HCT116 (cell line): Measurements from ENCODE around the gene MAP3K12. TPM values are rescaled to one million over a fixed set of nuclear protein-coding genes. Genes with fewer than 3 reads are reported as not detected.

Source experiments
- ATAC-seq: fragments of 200-7000 bp; cut with Tn5 transposase; 2 replicates; pipeline ENCODE4 v1.9.1; 2020; ENCODE audit warnings: mild to moderate bottlenecking, moderate library complexity
- BruUV-seq: library from RNA; stranded (reverse); fragments of 400-500 nt; replicated peaks from 2 replicates; lab custom pipeline; 2021; lab: Mats Ljungman, UMichigan
- CTCF ChIA-PET: fragments of 300-600 bp; sonication (Branson Sonifier 250); formaldehyde crosslinking; loops from one replicate; lab custom pipeline; 2021; ENCODE audit warnings: antibody characterized with exemption; lab: Charles Lee
- POLR2A ChIA-PET: fragments of 300-600, 350-600 bp; sonication (Branson Sonifier 250); formaldehyde crosslinking; loops from one replicate; lab custom pipeline; 2021; ENCODE audit warnings: antibody characterized with exemption; lab: Charles Lee
- RAD21 ChIA-PET, 2 experiments: fragments of 300-600 bp; sonication (Branson Sonifier 250); formaldehyde crosslinking; loops; one replicate each; lab custom pipeline; 2023; ENCODE audit warnings: low total read pairs in 2 of 2; ENCODE audit not compliant: uncharacterized antibody in 2 of 2, unreplicated experiment in 2 of 2, low non-redundant PET in 1 of 2; lab: Charles Lee
- DNase-seq: peaks from one replicate; pipeline ENCODE4 v3.0.0-alpha.2; 2010; ENCODE audit warnings: low read depth, low spot score
- H2AFZ ChIP-seq: fragments of 200-600 bp; shearing (Covaris generic), sonication (generic); 2 replicates; pipeline ENCODE4 v1.6.1; 2017; ENCODE audit warnings: low read depth, mixed run types, mixed read lengths, antibody characterized with exemption, low read length; ENCODE audit not compliant: poor library complexity, severe bottlenecking
- H3K27ac ChIP-seq: 2 replicates; pipeline ENCODE4 v1.5.1; 2012; ENCODE audit warnings: low read depth, low read length
- H3K27me3 ChIP-seq: fragments of 200-600 bp; sonication (generic); 2 replicates; pipeline ENCODE4 v1.6.1; 2016; ENCODE audit warnings: mixed run types, low read length, mixed read lengths; ENCODE audit not compliant: insufficient read depth
- H3K36me3 ChIP-seq, 2 experiments: fragments of 200-500 bp in 1 of 2; fragments of 200-600 bp in 1 of 2; sonication (Bioruptor generic) in 1 of 2; sonication (generic) in 1 of 2; 2 replicates each; pipeline versions ENCODE4 v1.5.1 to v1.6.1; 2014 to 2016; ENCODE audit warnings: low read length in 2 of 2, inconsistent platforms in 1 of 2, mixed read lengths in 1 of 2, mixed run types in 1 of 2; ENCODE audit not compliant: insufficient read depth in 2 of 2, control insufficient read depth in 1 of 2
- H3K4me1 ChIP-seq, 2 experiments: fragments of 200-600 bp in 1 of 2; sonication (generic) in 1 of 2; 2 replicates each; pipeline versions ENCODE4 v1.5.1 to v1.6.1; 2012 to 2017; ENCODE audit warnings: low read length in 2 of 2, inconsistent platforms in 1 of 2, mild to moderate bottlenecking in 1 of 2, mixed read lengths in 1 of 2, mixed run types in 1 of 2, moderate library complexity in 1 of 2; ENCODE audit not compliant: insufficient read depth in 2 of 2, control insufficient read depth in 1 of 2
- H3K4me2 ChIP-seq: fragments of 200-600 bp; sonication (generic); 2 replicates; pipeline ENCODE4 v1.6.1; 2017; ENCODE audit warnings: mixed run types, low read length, mixed read lengths
- H3K4me3 ChIP-seq, 2 experiments: fragments of 200-600 bp in 1 of 2; sonication (generic) in 1 of 2; replicated peaks in 1 of 2; 2 replicates each; pipeline ENCODE4 v1.5.1; 2011 to 2016; ENCODE audit warnings: low read length in 2 of 2, control low read depth in 1 of 2, low read depth in 1 of 2, mild to moderate bottlenecking in 1 of 2, mixed read lengths in 1 of 2, mixed run types in 1 of 2
- H3K79me2 ChIP-seq: fragments of 200-600 bp; sonication (generic); 2 replicates; pipeline ENCODE4 v1.6.1; 2017; ENCODE audit warnings: mild to moderate bottlenecking, mixed run types, low read length, moderate library complexity, mixed read lengths; ENCODE audit not compliant: insufficient read depth
- H3K9ac ChIP-seq: fragments of 200-600 bp; sonication (generic); 2 replicates; pipeline ENCODE4 v1.6.1; 2016; ENCODE audit warnings: low read length, mixed read lengths
- H3K9me2 ChIP-seq: fragments of 200-600 bp; sonication (generic), shearing (Covaris generic); 2 replicates; pipeline ENCODE4 v1.6.1; 2017; ENCODE audit warnings: mixed run types, mild to moderate bottlenecking, moderate library complexity; ENCODE audit not compliant: insufficient read depth
- H3K9me3 ChIP-seq, 2 experiments: fragments of 200-500 bp in 1 of 2; fragments of 200-600 bp in 1 of 2; sonication (Bioruptor generic) in 1 of 2; sonication (generic) in 1 of 2; 2 replicates each; pipeline ENCODE4 v1.6.1; 2014 to 2017; ENCODE audit warnings: low read length in 2 of 2, mixed read lengths in 2 of 2, inconsistent platforms in 1 of 2, low read depth in 1 of 2, mild to moderate bottlenecking in 1 of 2, mixed run types in 1 of 2, moderate library complexity in 1 of 2; ENCODE audit not compliant: control insufficient read depth in 1 of 2, insufficient read depth in 1 of 2
- H4K20me1 ChIP-seq: fragments of 200-600 bp; sonication (generic), shearing (Covaris generic); 2 replicates; pipeline ENCODE4 v1.6.1; 2017; ENCODE audit warnings: mixed run types, mild to moderate bottlenecking, moderate library complexity; ENCODE audit not compliant: insufficient read depth
- EGR1 ChIP-seq: IDR thresholded peaks from 2 replicates; pipeline ENCODE4 v1.6.1; 2012; ENCODE audit warnings: low read depth
- REST ChIP-seq: IDR thresholded peaks from 2 replicates; pipeline ENCODE4 v1.6.1; 2012; ENCODE audit warnings: low read depth
- intact Hi-C: fragments of 100-400 bp; cut with micrococcal nuclease; formaldehyde crosslinking; loops from 2 replicates; pipeline ENCODE4 v1.10.0; 2022
- total RNA-seq: library from RNA; stranded (reverse); gene quantifications from one replicate; pipeline ENCODE4 v1.2.1, GENCODE V29; 2021; ENCODE audit not compliant: unreplicated experiment

MAP3K12 gene
- total RNA-seq, 1 experiment from 2014 or later, result 16.3 TPM

- intact Hi-C loops, result no loop called here
- CTCF ChIA-PET, result no interaction called here
Measured at GRCh38 chr12:53505555-53506449, 6.5 kb upstream of the MAP3K12 start.

More at GRCh38 chr12:53505555-53506449, 6.5 kb upstream of the MAP3K12 start:
- Histone ChIP-seq H3K9me3 (no peaks in the 10 kb centered on the region), H3K79me2 (peaks cover 16% of the 10 kb centered on the region), H4K20me1 (no peaks in the 10 kb centered on the region), H3K4me2 (no peak overlapping the region), H3K27me3 (no peaks in the 10 kb centered on the region), H3K9ac (no peak overlapping the region), H3K4me3 (no peak overlapping the region), H3K9me2 (no peaks in the 10 kb centered on the region), H2AFZ (no peak overlapping the region), H3K4me1 (peaks cover 5 to 18% of the 10 kb centered on the region in 2 experiments), H3K27ac (no peak overlapping the region), H3K36me3 (peaks cover 5 to 9% of the 10 kb centered on the region in 2 experiments; a peak in 3 of 4 replicates)
- no peak for ATAC-seq
- no TSS peak for BruUV-seq
- no peak for DNase-seq
- TF ChIP-seq REST (no peak), EGR1 (no peak)
- ChIA-PET RAD21 (no interaction called here), POLR2A (no interaction called here)
